ENCODE results near the gene EXTL1. TPM values are rescaled to one million over a fixed set of nuclear protein-coding genes. Genes with fewer than 3 reads are reported as not detected.

Gene EXTL1
- total RNA-seq, 1 donor from 2014 or later = not detected

DNA sequence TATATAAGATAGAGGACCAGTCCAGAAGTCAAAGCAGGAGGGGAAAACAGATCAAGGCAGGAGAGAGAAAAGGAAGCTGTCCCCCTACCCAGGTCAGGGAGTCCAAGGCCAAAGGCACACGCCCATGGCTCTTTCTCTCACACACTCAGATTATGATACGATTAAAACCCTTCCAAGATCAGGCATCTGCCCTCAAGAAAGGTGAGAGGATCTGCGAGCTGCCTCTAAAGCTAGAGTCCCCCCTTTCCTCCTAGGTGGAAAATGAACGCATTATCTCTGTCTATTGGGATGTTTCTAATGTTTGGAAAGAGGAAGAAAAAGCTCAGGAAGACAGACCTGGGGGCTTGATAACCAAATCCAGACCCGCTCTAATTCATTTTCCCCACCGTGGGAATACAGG is 31.3 kb upstream of the EXTL1 start:
- no peak for FAIRE-seq
- H3K36me3 ChIP-seq (ENCODE audit: control insufficient read depth, insufficient read depth, low read length) = peaks cover 15% of the 10 kb centered on the region
- no peaks in the 10 kb centered on the region for H3K27me3 ChIP-seq (ENCODE audit: control insufficient read depth, insufficient read depth, low read length)
- H3K4me3 ChIP-seq (ENCODE audit: low read depth, low read length) = no peak overlapping the region
- TF ChIP-seq, protein P1, sequence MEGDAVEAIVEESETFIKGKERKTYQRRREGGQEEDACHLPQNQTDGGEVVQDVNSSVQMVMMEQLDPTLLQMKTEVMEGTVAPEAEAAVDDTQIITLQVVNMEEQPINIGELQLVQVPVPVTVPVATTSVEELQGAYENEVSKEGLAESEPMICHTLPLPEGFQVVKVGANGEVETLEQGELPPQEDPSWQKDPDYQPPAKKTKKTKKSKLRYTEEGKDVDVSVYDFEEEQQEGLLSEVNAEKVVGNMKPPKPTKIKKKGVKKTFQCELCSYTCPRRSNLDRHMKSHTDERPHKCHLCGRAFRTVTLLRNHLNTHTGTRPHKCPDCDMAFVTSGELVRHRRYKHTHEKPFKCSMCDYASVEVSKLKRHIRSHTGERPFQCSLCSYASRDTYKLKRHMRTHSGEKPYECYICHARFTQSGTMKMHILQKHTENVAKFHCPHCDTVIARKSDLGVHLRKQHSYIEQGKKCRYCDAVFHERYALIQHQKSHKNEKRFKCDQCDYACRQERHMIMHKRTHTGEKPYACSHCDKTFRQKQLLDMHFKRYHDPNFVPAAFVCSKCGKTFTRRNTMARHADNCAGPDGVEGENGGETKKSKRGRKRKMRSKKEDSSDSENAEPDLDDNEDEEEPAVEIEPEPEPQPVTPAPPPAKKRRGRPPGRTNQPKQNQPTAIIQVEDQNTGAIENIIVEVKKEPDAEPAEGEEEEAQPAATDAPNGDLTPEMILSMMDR (IDR thresholded peaks at IDR 0.05; ENCODE audit: insufficient read depth, low read length, severe bottlenecking) = no peak
- no peak for DNase-seq (ENCODE audit: low read depth)

DNA sequence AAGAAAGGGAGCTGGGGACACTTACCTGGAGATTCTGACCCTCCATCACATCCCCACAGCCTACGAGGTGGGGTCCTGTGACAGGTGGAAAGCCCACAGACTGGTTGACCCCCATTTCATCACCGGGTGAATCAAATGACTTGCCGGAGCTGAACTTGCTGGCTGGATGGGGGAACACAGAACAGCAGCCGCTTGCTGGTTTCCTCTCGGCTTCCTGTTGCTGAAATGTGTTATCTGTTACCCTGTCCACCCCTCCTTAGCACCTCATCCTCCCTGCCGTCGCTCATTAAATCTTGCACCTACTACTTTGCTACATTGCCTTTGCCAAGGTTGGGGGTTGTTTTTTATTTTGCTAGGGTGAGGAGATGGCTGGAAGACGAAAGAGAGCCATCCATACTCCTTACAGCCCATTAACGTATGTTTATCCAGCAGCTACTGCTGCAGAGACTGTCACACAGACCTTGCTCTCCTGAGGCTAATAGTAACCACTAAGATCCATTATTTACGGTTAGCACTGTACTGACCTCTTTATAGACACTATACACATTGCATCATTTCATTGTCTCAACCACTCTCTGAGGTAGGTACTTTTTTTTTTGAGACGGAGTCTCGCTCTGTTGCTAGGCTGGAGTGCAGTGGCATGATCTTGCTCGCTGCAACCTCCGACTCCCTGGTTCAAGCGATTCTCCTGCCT is 30.7 kb upstream of the EXTL1 start:
- FAIRE-seq = no peak
- no peak overlapping the region for H3K4me3 ChIP-seq (ENCODE audit: low read depth, low read length)
- no peaks in the 10 kb centered on the region for H3K27me3 ChIP-seq (ENCODE audit: control insufficient read depth, insufficient read depth, low read length)
- DNase-seq (ENCODE audit: low read depth) = no peak
- TF ChIP-seq, protein P1 (IDR thresholded peaks at IDR 0.05; ENCODE audit: insufficient read depth, low read length, severe bottlenecking) = no peak
- H3K36me3 ChIP-seq (ENCODE audit: control insufficient read depth, insufficient read depth, low read length) = peaks cover 11% of the 10 kb centered on the region

DNA sequence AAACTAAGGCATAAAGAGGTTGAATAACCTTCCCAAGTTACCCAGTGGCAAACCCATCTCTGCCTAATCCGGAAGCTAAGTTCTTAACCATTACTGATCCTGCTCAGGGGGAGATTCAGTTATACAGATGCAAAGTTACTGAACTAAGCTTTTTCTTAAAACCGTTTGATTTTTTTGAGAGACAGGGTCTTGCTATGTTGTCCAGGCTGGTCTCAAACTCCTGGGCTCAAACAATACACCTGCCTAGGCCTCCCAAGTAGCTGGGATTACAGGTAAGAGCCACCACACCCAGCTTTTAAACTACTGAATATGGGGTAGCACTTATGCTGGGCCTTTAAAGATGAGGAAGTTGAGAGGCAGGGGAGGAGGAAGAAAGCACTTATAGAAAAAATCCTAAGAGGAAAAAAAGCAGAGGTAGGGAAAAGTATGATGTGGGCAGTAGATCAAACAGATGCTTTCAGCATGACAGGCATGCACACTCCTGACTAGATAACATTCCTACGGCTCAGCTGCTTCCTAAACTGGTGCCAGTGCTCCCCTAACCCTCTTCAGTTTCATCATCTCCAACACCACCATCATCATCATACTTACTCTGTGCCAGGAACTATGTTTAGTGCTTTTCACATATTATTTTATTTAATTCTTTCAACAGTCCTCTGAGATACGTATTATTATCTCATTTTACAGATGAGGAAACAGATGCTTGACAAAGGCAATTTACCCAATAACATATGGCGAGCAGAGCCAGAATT is 29.5 kb upstream of the EXTL1 start:
- peak; percentile 5 for DNase-seq (ENCODE audit: low read depth)
- TF ChIP-seq, protein P1 (IDR thresholded peaks at IDR 0.05; ENCODE audit: insufficient read depth, low read length, severe bottlenecking) = no peak
- FAIRE-seq = no peak

DNA sequence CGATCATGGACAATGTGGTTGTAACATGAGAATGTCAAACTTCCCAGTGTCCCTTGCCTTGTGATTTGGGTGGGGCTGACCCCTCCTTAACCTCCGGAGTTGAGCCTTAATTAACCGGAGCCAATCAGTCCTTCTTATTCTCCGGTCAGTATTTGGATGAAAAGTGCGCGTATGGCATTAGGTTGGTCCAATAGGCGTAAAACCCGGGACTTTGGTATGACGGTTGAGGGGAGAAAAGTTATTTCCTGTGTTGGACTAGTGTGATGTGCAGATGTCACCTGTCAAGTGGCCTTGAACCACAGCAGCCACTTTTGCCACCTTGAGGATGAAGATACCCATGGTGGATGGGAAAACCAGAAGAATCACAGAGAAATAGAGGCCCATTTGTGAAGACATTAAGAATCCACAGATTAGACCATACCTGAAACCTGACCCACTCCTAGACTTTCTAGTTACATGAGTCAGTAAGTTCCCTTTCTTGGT is 28.8 kb upstream of the EXTL1 start:
- Histone ChIP-seq H3K4me3 (ENCODE audit: low read depth, low read length) (no peak overlapping the region), H3K27me3 (ENCODE audit: control insufficient read depth, insufficient read depth, low read length) (no peaks in the 10 kb centered on the region), H3K36me3 (ENCODE audit: control insufficient read depth, insufficient read depth, low read length) (peaks cover 11% of the 10 kb centered on the region)
- FAIRE-seq (no peak), DNase-seq (ENCODE audit: low read depth) (no peak)
- TF ChIP-seq, protein P1 (IDR thresholded peaks at IDR 0.05; ENCODE audit: insufficient read depth, low read length, severe bottlenecking) = no peak

More for the DNA sequence above, 29.5 kb upstream of the EXTL1 start:
- no peak overlapping the region for H3K4me3 ChIP-seq (ENCODE audit: low read depth, low read length)
- peaks cover 11% of the 10 kb centered on the region for H3K36me3 ChIP-seq (ENCODE audit: control insufficient read depth, insufficient read depth, low read length)
- H3K27me3 ChIP-seq (ENCODE audit: control insufficient read depth, insufficient read depth, low read length) = no peaks in the 10 kb centered on the region

DNA sequence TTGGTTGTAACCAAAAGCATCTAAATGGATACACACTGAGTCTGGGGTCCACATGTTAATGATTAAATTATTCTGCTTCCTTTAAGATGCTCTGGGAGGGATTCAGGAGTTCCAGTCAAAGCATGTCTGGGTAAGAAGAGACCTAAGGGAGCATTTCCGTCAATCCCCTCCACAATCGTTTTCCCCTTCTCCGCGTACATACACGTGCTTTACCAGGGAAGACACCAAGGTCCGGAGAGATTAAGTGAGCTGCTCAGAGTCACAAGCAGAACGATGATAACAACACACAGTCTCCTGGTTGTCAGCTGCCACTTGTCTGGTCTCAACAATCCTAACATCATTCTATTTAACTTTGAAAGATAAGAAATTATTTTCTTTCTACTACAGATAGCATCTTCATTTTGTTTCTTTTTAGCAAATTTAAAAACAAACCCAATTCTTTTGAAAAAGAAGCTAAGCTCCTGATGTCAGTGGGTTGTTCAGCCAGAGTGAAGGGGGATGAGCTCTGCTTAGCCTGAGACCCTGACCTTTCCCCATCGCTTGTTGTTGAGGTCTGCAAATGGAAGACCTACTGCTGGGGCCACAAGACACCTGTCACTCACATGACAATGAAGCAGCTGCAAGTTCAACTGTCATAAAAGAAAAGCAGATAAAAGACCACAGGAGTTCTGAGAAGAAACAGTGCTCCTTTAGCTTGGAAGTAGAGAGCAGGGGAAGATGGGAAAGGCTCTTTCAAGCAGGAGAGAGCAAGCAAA is 28.2 kb upstream of the EXTL1 start:
- TF ChIP-seq, protein P1 (IDR thresholded peaks at IDR 0.05; ENCODE audit: insufficient read depth, low read length, severe bottlenecking) = no peak
- FAIRE-seq = no peak

More for the DNA sequence above, 28.2 kb upstream of the EXTL1 start:
- H3K27me3 ChIP-seq (ENCODE audit: control insufficient read depth, insufficient read depth, low read length) = no peaks in the 10 kb centered on the region
- no peak for DNase-seq (ENCODE audit: low read depth)
- H3K36me3 ChIP-seq (ENCODE audit: control insufficient read depth, insufficient read depth, low read length) = peaks cover 8% of the 10 kb centered on the region
- no peak overlapping the region for H3K4me3 ChIP-seq (ENCODE audit: low read depth, low read length)

Measured in bronchial epithelial cell (primary cell).